GM12872 (cell line): ENCODE measurements around the gene ZNF423.

Experiments
- TF ChIP-seq, protein P1 (sequence below): IDR thresholded peaks from 3 replicates; pipeline ENCODE4 v1.5.1; 2011; ENCODE audit warnings: low read depth, mild to moderate bottlenecking, low read length, moderate library complexity; ENCODE audit not compliant: insufficient read depth

ZNF423 gene

GRCh38 chr16:49620158-49620868, 235.6 kb downstream of the ZNF423 start:
- TF ChIP-seq, protein P1, sequence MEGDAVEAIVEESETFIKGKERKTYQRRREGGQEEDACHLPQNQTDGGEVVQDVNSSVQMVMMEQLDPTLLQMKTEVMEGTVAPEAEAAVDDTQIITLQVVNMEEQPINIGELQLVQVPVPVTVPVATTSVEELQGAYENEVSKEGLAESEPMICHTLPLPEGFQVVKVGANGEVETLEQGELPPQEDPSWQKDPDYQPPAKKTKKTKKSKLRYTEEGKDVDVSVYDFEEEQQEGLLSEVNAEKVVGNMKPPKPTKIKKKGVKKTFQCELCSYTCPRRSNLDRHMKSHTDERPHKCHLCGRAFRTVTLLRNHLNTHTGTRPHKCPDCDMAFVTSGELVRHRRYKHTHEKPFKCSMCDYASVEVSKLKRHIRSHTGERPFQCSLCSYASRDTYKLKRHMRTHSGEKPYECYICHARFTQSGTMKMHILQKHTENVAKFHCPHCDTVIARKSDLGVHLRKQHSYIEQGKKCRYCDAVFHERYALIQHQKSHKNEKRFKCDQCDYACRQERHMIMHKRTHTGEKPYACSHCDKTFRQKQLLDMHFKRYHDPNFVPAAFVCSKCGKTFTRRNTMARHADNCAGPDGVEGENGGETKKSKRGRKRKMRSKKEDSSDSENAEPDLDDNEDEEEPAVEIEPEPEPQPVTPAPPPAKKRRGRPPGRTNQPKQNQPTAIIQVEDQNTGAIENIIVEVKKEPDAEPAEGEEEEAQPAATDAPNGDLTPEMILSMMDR, result no peak

GRCh38 chr16:49619811-49620157, 236.1 kb downstream of the ZNF423 start:
- TF ChIP-seq, protein P1, result no peak

DNA sequence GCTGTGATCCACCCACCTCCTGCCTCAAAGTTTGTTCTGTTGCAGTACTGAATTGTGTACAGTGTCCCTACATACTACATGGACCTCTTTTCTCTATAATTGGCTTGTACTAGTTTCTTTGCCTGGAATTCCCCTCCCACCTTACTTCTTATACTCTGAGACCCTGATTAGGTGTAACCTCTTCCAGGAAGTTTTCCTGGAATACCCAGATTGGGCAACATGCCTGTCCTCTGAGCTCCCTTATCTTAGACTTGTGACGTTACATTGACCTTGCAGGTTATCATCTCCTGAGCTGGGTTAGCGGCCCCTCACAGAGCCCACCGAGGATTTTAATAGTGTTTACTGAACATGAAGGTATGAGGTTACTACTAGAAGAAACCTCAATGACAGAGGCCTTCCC, 237.0 kb downstream of the ZNF423 start:
- TF ChIP-seq, protein P1, result no peak

GRCh38 chr16:49617710-49618330, 238.1 kb downstream of the ZNF423 start:
- TF ChIP-seq, protein P1, result no peak

DNA sequence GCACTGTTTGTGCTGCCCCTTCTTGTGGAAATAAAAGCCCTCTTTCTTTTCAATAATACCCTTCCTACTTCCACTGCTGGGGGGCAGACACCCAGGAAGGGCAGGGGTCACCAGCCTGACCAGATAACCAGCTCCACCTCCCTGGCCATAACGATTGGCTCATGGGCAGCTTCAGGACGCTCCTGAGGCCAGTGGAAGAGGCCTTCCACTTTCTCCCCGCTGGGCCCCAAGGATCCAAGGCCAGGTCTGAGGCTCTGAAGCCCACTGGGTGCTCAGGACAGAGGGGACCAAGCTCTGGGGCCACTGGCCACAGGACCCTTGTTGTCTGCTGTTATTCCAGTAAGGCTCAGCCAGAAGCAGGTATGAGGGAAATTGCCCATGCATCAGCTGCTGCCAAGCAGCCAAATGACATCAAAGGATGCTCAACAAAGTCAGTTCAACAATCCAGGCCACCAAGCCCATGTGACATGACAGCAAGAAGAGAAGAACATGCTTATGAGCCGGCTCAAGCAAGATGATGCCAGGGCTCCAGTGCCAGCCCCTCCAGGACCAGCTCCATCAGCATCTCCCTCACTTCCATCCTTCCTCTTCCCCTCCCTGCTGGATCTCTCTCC, 238.8 kb downstream of the ZNF423 start:
- TF ChIP-seq, protein P1, result no peak

GRCh38 chr16:49615576-49615975, 240.3 kb downstream of the ZNF423 start:
- TF ChIP-seq, protein P1, result no peak

DNA sequence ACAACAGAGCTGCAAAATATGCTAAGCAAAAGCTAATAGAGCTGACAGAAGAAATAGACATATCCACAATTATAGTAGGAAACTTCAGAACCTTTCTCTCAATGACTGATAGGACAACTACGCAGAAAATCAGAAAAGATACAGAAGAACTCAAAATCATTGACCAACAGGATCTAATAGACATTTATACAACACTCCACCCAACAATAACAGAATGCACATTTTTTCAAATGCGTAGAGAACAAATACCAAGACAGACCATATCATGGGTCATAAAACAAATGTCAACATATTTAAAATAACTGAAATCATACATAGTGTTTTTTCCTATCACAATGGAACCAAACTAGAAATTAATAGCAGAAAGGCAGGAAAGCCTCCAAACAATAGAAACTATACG, 244.9 kb downstream of the ZNF423 start:
- TF ChIP-seq, protein P1, result no peak
